Thyroid gland (tissue), 4 donors: ENCODE measurements around the gene SLC25A23.

Experiments used
- POLR2A ChIP-seq, 2 donors: fragments of 450-650 bp; IDR thresholded peaks; one replicate each; pipeline ENCODE4 v1.6.1; 2017; ENCODE audit warnings: antibody characterized with exemption in 2 of 2, mild to moderate bottlenecking in 2 of 2, moderate library complexity in 1 of 2
- TF ChIP-seq, protein P1 (sequence below), 6 experiments: fragments of 200-600 bp in 3 of 6; fragments of 450-650 bp in 3 of 6; sonication (generic) in 3 of 6; IDR thresholded peaks; one replicate each; pipeline ENCODE4 v1.5.1; 2016 to 2019; ENCODE audit warnings: antibody characterized with exemption in 6 of 6, mild to moderate bottlenecking in 2 of 6, inconsistent platforms in 1 of 6, moderate library complexity in 1 of 6

DNA sequence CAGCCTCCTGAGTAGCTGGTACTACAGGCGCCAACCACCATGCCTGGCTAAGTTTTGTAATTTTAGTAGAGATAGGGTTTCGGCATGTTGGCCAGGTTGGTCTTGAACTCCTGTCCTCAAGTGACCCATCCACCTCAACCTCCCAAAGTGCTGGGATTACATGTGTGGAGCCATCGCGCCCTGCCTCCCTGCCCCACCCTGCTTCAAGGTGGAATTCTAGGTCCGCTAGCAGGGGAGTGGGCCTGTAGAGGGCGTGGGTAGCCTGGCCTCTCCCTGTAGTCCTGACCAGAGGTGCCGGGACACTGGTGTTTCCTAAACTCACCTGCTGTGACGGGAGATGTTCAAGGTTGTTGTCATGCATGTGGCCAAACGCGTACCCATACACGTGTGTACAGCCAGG is 26.4 kb downstream of the SLC25A23 start:
- TF ChIP-seq, protein P1, sequence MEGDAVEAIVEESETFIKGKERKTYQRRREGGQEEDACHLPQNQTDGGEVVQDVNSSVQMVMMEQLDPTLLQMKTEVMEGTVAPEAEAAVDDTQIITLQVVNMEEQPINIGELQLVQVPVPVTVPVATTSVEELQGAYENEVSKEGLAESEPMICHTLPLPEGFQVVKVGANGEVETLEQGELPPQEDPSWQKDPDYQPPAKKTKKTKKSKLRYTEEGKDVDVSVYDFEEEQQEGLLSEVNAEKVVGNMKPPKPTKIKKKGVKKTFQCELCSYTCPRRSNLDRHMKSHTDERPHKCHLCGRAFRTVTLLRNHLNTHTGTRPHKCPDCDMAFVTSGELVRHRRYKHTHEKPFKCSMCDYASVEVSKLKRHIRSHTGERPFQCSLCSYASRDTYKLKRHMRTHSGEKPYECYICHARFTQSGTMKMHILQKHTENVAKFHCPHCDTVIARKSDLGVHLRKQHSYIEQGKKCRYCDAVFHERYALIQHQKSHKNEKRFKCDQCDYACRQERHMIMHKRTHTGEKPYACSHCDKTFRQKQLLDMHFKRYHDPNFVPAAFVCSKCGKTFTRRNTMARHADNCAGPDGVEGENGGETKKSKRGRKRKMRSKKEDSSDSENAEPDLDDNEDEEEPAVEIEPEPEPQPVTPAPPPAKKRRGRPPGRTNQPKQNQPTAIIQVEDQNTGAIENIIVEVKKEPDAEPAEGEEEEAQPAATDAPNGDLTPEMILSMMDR (IDR thresholded peaks at IDR 0.05): no peak
- no peak for TF ChIP-seq POLR2A (IDR thresholded peaks at IDR 0.05)
